ENCODE measurements around the gene EBP.

- TF ChIP-seq POLR2AphosphoS5 (IDR thresholded peaks at IDR 0.05; ENCODE audit: low read depth), result no peak
- no peak for TF ChIP-seq CTCF (conservative IDR thresholded peaks at IDR 0.05; ENCODE audit: low read depth in 2 of 2)
- no peak for TF ChIP-seq EZH2phosphoT487 (IDR thresholded peaks at IDR 0.05; ENCODE audit: unreplicated experiment)
- no peak for TF ChIP-seq EZH2 (IDR thresholded peaks at IDR 0.05; ENCODE audit: low read depth, unreplicated experiment)
These were observed 683 bp downstream of the EBP start for GRCh38 chrX:48522291-48522690.

All from GM23338 (cell line).